HCT116 (cell line): ENCODE data around the gene PTX4. TPM values are rescaled to one million over a fixed set of nuclear protein-coding genes. Genes with fewer than 3 reads are reported as not detected.

Experiments used
- ATAC-seq: fragments of 200-7000 bp; cut with Tn5 transposase; 2 replicates; pipeline ENCODE4 v1.9.1; 2020; ENCODE audit warnings: mild to moderate bottlenecking, moderate library complexity
- BruUV-seq: library from RNA; stranded (reverse); fragments of 400-500 nt; replicated peaks from 2 replicates; lab custom pipeline; 2021; lab: Mats Ljungman, UMichigan
- CTCF ChIA-PET: fragments of 300-600 bp; sonication (Branson Sonifier 250); formaldehyde crosslinking; loops from one replicate; lab custom pipeline; 2021; ENCODE audit warnings: antibody characterized with exemption; lab: Charles Lee
- POLR2A ChIA-PET: fragments of 300-600, 350-600 bp; sonication (Branson Sonifier 250); formaldehyde crosslinking; loops from one replicate; lab custom pipeline; 2021; ENCODE audit warnings: antibody characterized with exemption; lab: Charles Lee
- RAD21 ChIA-PET, 2 experiments: fragments of 300-600 bp; sonication (Branson Sonifier 250); formaldehyde crosslinking; loops; one replicate each; lab custom pipeline; 2023; ENCODE audit warnings: low total read pairs in 2 of 2; ENCODE audit not compliant: uncharacterized antibody in 2 of 2, unreplicated experiment in 2 of 2, low non-redundant PET in 1 of 2; lab: Charles Lee
- DNase-seq: peaks from one replicate; pipeline ENCODE4 v3.0.0-alpha.2; 2010; ENCODE audit warnings: low read depth, low spot score
- H2AFZ ChIP-seq: fragments of 200-600 bp; shearing (Covaris generic), sonication (generic); 2 replicates; pipeline ENCODE4 v1.6.1; 2017; ENCODE audit warnings: low read depth, mixed run types, mixed read lengths, antibody characterized with exemption, low read length; ENCODE audit not compliant: poor library complexity, severe bottlenecking
- H3K27ac ChIP-seq: 2 replicates; pipeline ENCODE4 v1.5.1; 2012; ENCODE audit warnings: low read depth, low read length
- H3K27me3 ChIP-seq: fragments of 200-600 bp; sonication (generic); 2 replicates; pipeline ENCODE4 v1.6.1; 2016; ENCODE audit warnings: mixed run types, low read length, mixed read lengths; ENCODE audit not compliant: insufficient read depth
- H3K36me3 ChIP-seq, 2 experiments: fragments of 200-500 bp in 1 of 2; fragments of 200-600 bp in 1 of 2; sonication (Bioruptor generic) in 1 of 2; sonication (generic) in 1 of 2; 2 replicates each; pipeline versions ENCODE4 v1.5.1 to v1.6.1; 2014 to 2016; ENCODE audit warnings: low read length in 2 of 2, inconsistent platforms in 1 of 2, mixed read lengths in 1 of 2, mixed run types in 1 of 2; ENCODE audit not compliant: insufficient read depth in 2 of 2, control insufficient read depth in 1 of 2
- H3K4me1 ChIP-seq, 2 experiments: fragments of 200-600 bp in 1 of 2; sonication (generic) in 1 of 2; 2 replicates each; pipeline versions ENCODE4 v1.5.1 to v1.6.1; 2012 to 2017; ENCODE audit warnings: low read length in 2 of 2, inconsistent platforms in 1 of 2, mild to moderate bottlenecking in 1 of 2, mixed read lengths in 1 of 2, mixed run types in 1 of 2, moderate library complexity in 1 of 2; ENCODE audit not compliant: insufficient read depth in 2 of 2, control insufficient read depth in 1 of 2
- H3K4me2 ChIP-seq: fragments of 200-600 bp; sonication (generic); 2 replicates; pipeline ENCODE4 v1.6.1; 2017; ENCODE audit warnings: mixed run types, low read length, mixed read lengths
- H3K4me3 ChIP-seq, 2 experiments: fragments of 200-600 bp in 1 of 2; sonication (generic) in 1 of 2; replicated peaks in 1 of 2; 2 replicates each; pipeline ENCODE4 v1.5.1; 2011 to 2016; ENCODE audit warnings: low read length in 2 of 2, control low read depth in 1 of 2, low read depth in 1 of 2, mild to moderate bottlenecking in 1 of 2, mixed read lengths in 1 of 2, mixed run types in 1 of 2
- H3K79me2 ChIP-seq: fragments of 200-600 bp; sonication (generic); 2 replicates; pipeline ENCODE4 v1.6.1; 2017; ENCODE audit warnings: mild to moderate bottlenecking, mixed run types, low read length, moderate library complexity, mixed read lengths; ENCODE audit not compliant: insufficient read depth
- H3K9ac ChIP-seq: fragments of 200-600 bp; sonication (generic); 2 replicates; pipeline ENCODE4 v1.6.1; 2016; ENCODE audit warnings: low read length, mixed read lengths
- H3K9me2 ChIP-seq: fragments of 200-600 bp; sonication (generic), shearing (Covaris generic); 2 replicates; pipeline ENCODE4 v1.6.1; 2017; ENCODE audit warnings: mixed run types, mild to moderate bottlenecking, moderate library complexity; ENCODE audit not compliant: insufficient read depth
- H3K9me3 ChIP-seq, 2 experiments: fragments of 200-500 bp in 1 of 2; fragments of 200-600 bp in 1 of 2; sonication (Bioruptor generic) in 1 of 2; sonication (generic) in 1 of 2; 2 replicates each; pipeline ENCODE4 v1.6.1; 2014 to 2017; ENCODE audit warnings: low read length in 2 of 2, mixed read lengths in 2 of 2, inconsistent platforms in 1 of 2, low read depth in 1 of 2, mild to moderate bottlenecking in 1 of 2, mixed run types in 1 of 2, moderate library complexity in 1 of 2; ENCODE audit not compliant: control insufficient read depth in 1 of 2, insufficient read depth in 1 of 2
- H4K20me1 ChIP-seq: fragments of 200-600 bp; sonication (generic), shearing (Covaris generic); 2 replicates; pipeline ENCODE4 v1.6.1; 2017; ENCODE audit warnings: mixed run types, mild to moderate bottlenecking, moderate library complexity; ENCODE audit not compliant: insufficient read depth
- ATF3 ChIP-seq: IDR thresholded peaks from 2 replicates; pipeline ENCODE4 v1.6.1; 2012
- CBX3 ChIP-seq: IDR thresholded peaks from 2 replicates; pipeline ENCODE4 v1.6.1; 2012; ENCODE audit warnings: low read depth
- CEBPB ChIP-seq: IDR thresholded peaks from 2 replicates; pipeline ENCODE4 v1.6.1; 2012; ENCODE audit warnings: low read depth
- CTCF ChIP-seq, 3 experiments: fragments of 200-600 bp in 1 of 3; sonication (generic) in 1 of 3; IDR thresholded peaks in 2 of 3; conservative IDR thresholded peaks in 1 of 3; 2 replicates each; pipeline ENCODE4 v1.5.1; 2012 to 2017; ENCODE audit warnings: low read depth in 2 of 3, low read length in 2 of 3, antibody characterized with exemption in 1 of 3, borderline replicate concordance in 1 of 3, control low read depth in 1 of 3, mild to moderate bottlenecking in 1 of 3, mixed read lengths in 1 of 3, mixed run types in 1 of 3, moderate library complexity in 1 of 3; ENCODE audit not compliant: insufficient read depth in 1 of 3
- EGR1 ChIP-seq: IDR thresholded peaks from 2 replicates; pipeline ENCODE4 v1.6.1; 2012; ENCODE audit warnings: low read depth
- FOSL1 ChIP-seq: IDR thresholded peaks from 2 replicates; pipeline ENCODE4 v1.6.1; 2012; ENCODE audit warnings: low read depth
- JUND ChIP-seq: IDR thresholded peaks from 2 replicates; pipeline ENCODE4 v1.6.1; 2012
- MAX ChIP-seq: IDR thresholded peaks from 2 replicates; pipeline ENCODE4 v1.6.1; 2012
- POLR2AphosphoS5 ChIP-seq: IDR thresholded peaks from 2 replicates; pipeline ENCODE4 v1.6.1; 2011; ENCODE audit warnings: mild to moderate bottlenecking, low read depth, low read length, moderate library complexity
- REST ChIP-seq: IDR thresholded peaks from 2 replicates; pipeline ENCODE4 v1.6.1; 2012; ENCODE audit warnings: low read depth
- SIN3A ChIP-seq: IDR thresholded peaks from 2 replicates; pipeline ENCODE4 v1.6.1; 2012; ENCODE audit warnings: low read depth
- SP1 ChIP-seq: IDR thresholded peaks from 2 replicates; pipeline ENCODE4 v1.6.1; 2012; ENCODE audit warnings: low read depth
- YY1 ChIP-seq: IDR thresholded peaks from 2 replicates; pipeline ENCODE4 v1.6.1; 2011; ENCODE audit warnings: low read length, low read depth, moderate library complexity, mild to moderate bottlenecking; ENCODE audit not compliant: insufficient replicate concordance; ENCODE audit errors: extremely low read depth
- ZBTB33 ChIP-seq: IDR thresholded peaks from 2 replicates; pipeline ENCODE4 v1.6.1; 2011; ENCODE audit warnings: mild to moderate bottlenecking, low read length, moderate library complexity; ENCODE audit not compliant: insufficient replicate concordance; ENCODE audit errors: extremely low read depth
- ZFX ChIP-seq: fragments of 450-650 bp; IDR thresholded peaks from 2 replicates; pipeline ENCODE4 v1.6.1; 2017
- ZNF274 ChIP-seq: fragments of 200-500 bp; sonication (Bioruptor generic); IDR thresholded peaks from 2 replicates; pipeline ENCODE4 v1.6.1; 2014; ENCODE audit warnings: mild to moderate bottlenecking, low read depth, low read length, inconsistent platforms
- intact Hi-C: fragments of 100-400 bp; cut with micrococcal nuclease; formaldehyde crosslinking; loops from 2 replicates; pipeline ENCODE4 v1.10.0; 2022
- total RNA-seq: library from RNA; stranded (reverse); gene quantifications from one replicate; pipeline ENCODE4 v1.2.1, GENCODE V29; 2021; ENCODE audit not compliant: unreplicated experiment

The PTX4 gene
- total RNA-seq, 1 experiment from 2014 or later, result not detected

- no peaks in the 10 kb centered on the region for H3K27me3 ChIP-seq
- ChIA-PET RAD21 (no interaction called here), CTCF (no interaction called here), POLR2A (no interaction called here)
- H3K36me3 ChIP-seq, result no peaks in the 10 kb centered on the region
- no TSS peak for BruUV-seq
- H3K4me2 ChIP-seq, result no peak overlapping the region
- H3K9me2 ChIP-seq, result no peaks in the 10 kb centered on the region
- ATAC-seq (peak; percentile 53), DNase-seq (no peak)
- intact Hi-C loops, result no loop called here
- H4K20me1 ChIP-seq, result no peaks in the 10 kb centered on the region
- H3K9me3 ChIP-seq, result no peaks in the 10 kb centered on the region
- no peaks in the 10 kb centered on the region for H3K79me2 ChIP-seq
- TF ChIP-seq POLR2AphosphoS5 (no peak), ZBTB33 (no peak), FOSL1 (no peak), REST (no peak), CBX3 (no peak), SIN3A (no peak), ZNF274 (no peak), YY1 (no peak), CEBPB (no peak), JUND (no peak), CTCF (IDR thresholded peaks at IDR 0.05 in 2 of 3, conservative IDR thresholded peaks at IDR 0.05 in 1 of 3; ENCODE audit: borderline replicate concordance in 1 of 3, insufficient read depth in 1 of 3, low read depth in 2 of 3, low read length in 2 of 3) (no peak), MAX (no peak), ATF3 (no peak), SP1 (no peak), EGR1 (no peak), ZFX (no peak)
- H3K27ac ChIP-seq, result no peak overlapping the region
- no peak overlapping the region for H3K4me3 ChIP-seq
- H2AFZ ChIP-seq, result no peak overlapping the region
- H3K9ac ChIP-seq, result no peak overlapping the region
- no peaks in the 10 kb centered on the region for H3K4me1 ChIP-seq
These were observed 52.6 kb downstream of the PTX4 start for GRCh38 chr16:1435921-1436697.
